ENCODE results near the gene GNAT2. TPM values are rescaled to one million over a fixed set of nuclear protein-coding genes. Genes with fewer than 3 reads are reported as not detected.
A peak's percentile ranks its signal among the peaks of the same experiment; 100 is the strongest.

The GNAT2 gene
- total and polyA plus RNA-seq, 10 donors, result 0.08 to 0.92 (median 0.59) TPM; not detected in 7

- Histone ChIP-seq H3K27me3 (replicated peaks in 1 of 7) (no peaks in the 10 kb centered on the region), H3K4me1 (peaks cover 0 to 20% (median 0%) of the 10 kb centered on the region in 6 donors), H3K36me3 (peaks cover 4 to 100% (median 75%) of the 10 kb centered on the region in 6 donors), H3K4me3 (no peak overlapping the region), H3K9me3 (no peaks in the 10 kb centered on the region), H3K27ac (no peak overlapping the region)
- TF ChIP-seq CTCF (IDR thresholded peaks at IDR 0.05 in 8 of 11, conservative IDR thresholded peaks at IDR 0.05 in 3 of 11) (no peak), POLR2AphosphoS5 (IDR thresholded peaks at IDR 0.05) (no peak), POLR2A (IDR thresholded peaks at IDR 0.05) (no peak)
- DNase-seq, result no peak
- 87 to 94% (median 90%) methylated on average over 2 of the region's 2 CpGs for WGBS, 5 donors
- intact Hi-C loops (cut with DNase I; ENCODE audit: low total_unique reads), result no loop called here
Observed at GRCh38 chr1:109582021-109582420, 37.4 kb downstream of the GNAT2 start.

- DNase-seq, result no peak
- Histone ChIP-seq H3K4me3 (no peak overlapping the region), H3K27me3 (replicated peaks in 1 of 7) (no peaks in the 10 kb centered on the region), H3K9me3 (no peaks in the 10 kb centered on the region), H3K27ac (no peak overlapping the region), H3K4me1 (peaks cover 0 to 17% (median 3%) of the 10 kb centered on the region in 6 donors), H3K36me3 (peaks cover 0 to 100% (median 66%) of the 10 kb centered on the region in 6 donors)
- intact Hi-C loops (cut with DNase I; ENCODE audit: low total_unique reads), result no loop called here
- TF ChIP-seq CTCF (IDR thresholded peaks at IDR 0.05 in 8 of 11, conservative IDR thresholded peaks at IDR 0.05 in 3 of 11) (no peak), POLR2AphosphoS5 (IDR thresholded peaks at IDR 0.05) (no peak), POLR2A (IDR thresholded peaks at IDR 0.05) (no peak)
- 79 to 94% (median 89%) methylated on average over 1 of the region's 1 CpG for WGBS, 5 donors
Observed at GRCh38 chr1:109579491-109579890, 39.9 kb downstream of the GNAT2 start.

- Histone ChIP-seq H3K4me1 (peaks cover 0 to 17% (median 5%) of the 10 kb centered on the region in 6 donors), H3K36me3 (peaks cover 0 to 100% (median 64%) of the 10 kb centered on the region in 6 donors), H3K9me3 (no peaks in the 10 kb centered on the region), H3K4me3 (no peak overlapping the region), H3K27ac (peak overlapping the region in 1 of 8 donors; percentile 3), H3K27me3 (replicated peaks in 1 of 7) (no peaks in the 10 kb centered on the region)
- TF ChIP-seq CTCF (IDR thresholded peaks at IDR 0.05 in 8 of 11, conservative IDR thresholded peaks at IDR 0.05 in 3 of 11), result no peak
- no peak for TF ChIP-seq POLR2A (IDR thresholded peaks at IDR 0.05)
- no peak for TF ChIP-seq POLR2AphosphoS5 (IDR thresholded peaks at IDR 0.05)
- intact Hi-C loops (cut with DNase I; ENCODE audit: low total_unique reads), result no loop called here
- no peak for DNase-seq
- 79 to 91% (median 87%) methylated on average over 3 of the region's 3 CpGs for WGBS, 5 donors
Observed at GRCh38 chr1:109578947-109579443, 40.4 kb downstream of the GNAT2 start.

GRCh38 chr1:109573785-109574184 is 45.6 kb downstream of the GNAT2 start:
- intact Hi-C loops (cut with DNase I; ENCODE audit: low total_unique reads), result no loop called here
- Histone ChIP-seq H3K9me3 (no peaks in the 10 kb centered on the region), H3K4me3 (no peak overlapping the region), H3K27ac (peak overlapping the region in 7 of 8 donors; percentile 29 to 73 (median 63)), H3K27me3 (replicated peaks in 1 of 7) (no peaks in the 10 kb centered on the region), H3K4me1 (peaks cover 8 to 68% (median 49%) of the 10 kb centered on the region in 6 donors), H3K36me3 (peaks cover 0 to 51% (median 20%) of the 10 kb centered on the region in 6 donors)
- no peak for DNase-seq
- WGBS, 5 donors, result 25 to 50% (median 44%) methylated on average over 2 of the region's 2 CpGs
- TF ChIP-seq POLR2AphosphoS5 (IDR thresholded peaks at IDR 0.05) (no peak), POLR2A (IDR thresholded peaks at IDR 0.05) (no peak), CTCF (IDR thresholded peaks at IDR 0.05 in 8 of 11, conservative IDR thresholded peaks at IDR 0.05 in 3 of 11) (no peak)
